Measurements from ENCODE around the gene GDE1.

GDE1 gene

DNA sequence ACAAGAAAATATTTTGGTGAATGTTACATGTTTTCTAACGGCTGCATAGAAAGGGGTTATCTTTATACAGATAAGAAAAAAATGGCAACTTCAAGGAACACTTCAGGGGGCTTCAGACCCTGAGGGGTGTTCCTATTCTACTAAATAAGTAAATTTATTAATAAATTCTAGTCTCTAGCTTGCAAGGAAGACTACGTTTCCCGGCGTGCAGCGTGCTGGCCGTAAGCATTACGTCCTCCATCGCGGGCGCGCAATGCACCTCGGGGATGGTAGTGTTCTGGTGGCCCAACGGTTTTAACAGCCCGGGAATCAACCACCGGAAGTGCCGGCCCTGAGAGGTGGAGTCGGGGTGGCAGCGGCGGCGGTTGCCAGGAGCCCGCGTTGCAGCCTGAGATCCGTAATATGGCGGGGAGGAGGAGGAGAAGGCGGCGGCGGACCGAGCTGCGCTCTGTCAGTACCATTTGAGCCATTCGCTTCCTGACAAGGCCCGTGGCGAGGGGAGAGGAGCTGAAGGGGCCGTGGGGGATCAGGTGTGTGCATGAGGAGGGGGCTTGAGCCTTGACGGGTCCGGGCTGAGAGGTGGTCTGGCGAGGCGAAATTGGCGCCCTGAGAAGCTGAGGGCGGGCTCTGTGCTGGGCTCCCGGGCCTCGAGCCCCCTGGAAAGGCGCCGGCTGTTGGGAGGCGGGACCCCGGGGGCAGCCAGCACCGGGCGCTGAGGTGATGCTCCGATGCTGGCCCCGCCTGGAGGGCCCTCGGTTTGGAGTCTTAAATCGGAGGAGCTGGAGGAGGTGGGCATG is 1.9 kb upstream of the GDE1 start, which contains the start of gene CCP110:
Gene CCP110, plus strand, starts transcription at position 384 of the 797 bp plus-strand sequence. CDS start 3,940 bp downstream, outside the sequence.
- H3K4me3 ChIP-seq (ENCODE audit: extremely low read depth, insufficient read depth, low read length, poor library complexity, severe bottlenecking) = peak within 1 kb of the TSS; percentile 92
- no peaks in the 10 kb centered on the region for H3K9me3 ChIP-seq (ENCODE audit: control insufficient read depth, low read length)
- H3K36me3 ChIP-seq (ENCODE audit: control insufficient read depth, insufficient read depth, low read length) = peaks cover 8% of the 10 kb centered on the region
- 0% methylated on average over 23 to 39 of the region's 51 CpGs for WGBS, 2 experiments (ENCODE audit: insufficient coverage in 2 of 2)
- peak within 1 kb of the TSS; percentile 33 for H3K27ac ChIP-seq (ENCODE audit: low read depth, low read length, severe bottlenecking)
- H3K4me1 ChIP-seq (ENCODE audit: control insufficient read depth, insufficient read depth, low read length, poor library complexity, severe bottlenecking) = peaks cover 10% of the 10 kb centered on the region

DNA sequence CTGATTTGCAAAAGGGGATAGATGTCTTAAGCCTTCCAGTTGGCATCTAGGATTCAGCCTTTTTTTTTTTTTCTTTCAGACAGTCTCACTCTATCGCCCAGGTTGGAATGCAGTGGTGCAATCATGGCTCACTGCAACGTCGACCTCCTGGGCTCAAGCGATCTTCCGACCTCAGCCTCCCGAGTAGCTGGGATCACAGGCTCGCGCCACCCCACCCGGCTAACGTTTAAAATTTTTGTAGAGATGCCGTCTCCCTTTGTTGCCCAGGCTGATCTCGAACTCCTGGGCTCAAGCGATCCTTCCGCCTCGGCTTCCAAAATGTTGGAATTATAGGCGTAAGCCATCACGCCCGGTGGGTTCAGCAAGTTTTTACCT is 1.3 kb upstream of the GDE1 start:
- 82 to 88% methylated on average over 13 to 16 of the region's 18 CpGs for WGBS, 2 experiments (ENCODE audit: insufficient coverage in 2 of 2)
- Histone ChIP-seq H3K27ac (ENCODE audit: low read depth, low read length, severe bottlenecking) (no peak overlapping the region), H3K4me1 (ENCODE audit: control insufficient read depth, insufficient read depth, low read length, poor library complexity, severe bottlenecking) (peaks cover 10% of the 10 kb centered on the region), H3K9me3 (ENCODE audit: control insufficient read depth, low read length) (no peaks in the 10 kb centered on the region), H3K4me3 (ENCODE audit: extremely low read depth, insufficient read depth, low read length, poor library complexity, severe bottlenecking) (no peak overlapping the region), H3K36me3 (ENCODE audit: control insufficient read depth, insufficient read depth, low read length) (peaks cover 9% of the 10 kb centered on the region)

GRCh38 chr16:19522760-19523159 is 862 bp upstream of the GDE1 start:
- Histone ChIP-seq H3K36me3 (ENCODE audit: control insufficient read depth, insufficient read depth, low read length) (peaks cover 9% of the 10 kb centered on the region), H3K4me1 (ENCODE audit: control insufficient read depth, insufficient read depth, low read length, poor library complexity, severe bottlenecking) (peaks cover 10% of the 10 kb centered on the region), H3K9me3 (ENCODE audit: control insufficient read depth, low read length) (no peaks in the 10 kb centered on the region), H3K27ac (ENCODE audit: low read depth, low read length, severe bottlenecking) (no peak overlapping the region), H3K4me3 (ENCODE audit: extremely low read depth, insufficient read depth, low read length, poor library complexity, severe bottlenecking) (no peak overlapping the region)
- WGBS, 2 experiments (ENCODE audit: insufficient coverage in 2 of 2) = 89% methylated on average over 1 of the region's 2 CpGs; no CpG with 5 or more reads in 1 of the 2 experiments

GRCh38 chr16:19522397-19522732 is 467 bp upstream of the GDE1 start:
- Histone ChIP-seq H3K36me3 (ENCODE audit: control insufficient read depth, insufficient read depth, low read length) (peaks cover 11% of the 10 kb centered on the region), H3K4me3 (ENCODE audit: extremely low read depth, insufficient read depth, low read length, poor library complexity, severe bottlenecking) (no peak overlapping the region), H3K27ac (ENCODE audit: low read depth, low read length, severe bottlenecking) (no peak overlapping the region), H3K9me3 (ENCODE audit: control insufficient read depth, low read length) (no peaks in the 10 kb centered on the region), H3K4me1 (ENCODE audit: control insufficient read depth, insufficient read depth, low read length, poor library complexity, severe bottlenecking) (peaks cover 10% of the 10 kb centered on the region)
- 44 to 53% methylated on average over 2 to 5 of the region's 5 CpGs for WGBS, 2 experiments (ENCODE audit: insufficient coverage in 2 of 2)

DNA sequence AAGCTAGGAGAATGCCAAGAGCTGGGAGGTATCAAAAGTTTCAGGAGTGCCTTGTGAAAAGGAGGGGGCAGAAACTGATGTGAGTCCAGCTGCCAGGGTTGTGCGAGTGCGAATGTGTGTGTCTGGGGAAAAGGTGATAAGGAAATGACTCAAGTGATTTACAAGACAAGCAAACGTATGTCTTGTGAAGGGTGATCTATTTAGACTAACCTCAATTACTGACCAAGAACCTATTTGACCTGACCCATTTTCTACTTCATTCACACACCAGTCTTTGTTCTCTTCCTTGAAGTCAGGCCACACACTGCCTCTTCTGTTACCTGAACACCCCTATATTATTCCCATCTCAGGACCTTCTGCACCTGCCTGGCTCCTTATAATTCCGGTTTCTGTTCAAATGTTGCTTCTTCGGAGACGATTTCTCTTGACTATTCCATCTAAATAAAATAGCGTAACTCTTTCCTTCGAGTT is 1.0 kb downstream of the GDE1 start:
- Histone ChIP-seq H3K4me3 (ENCODE audit: extremely low read depth, insufficient read depth, low read length, poor library complexity, severe bottlenecking) (peak overlapping the region; percentile 81), H3K9me3 (ENCODE audit: control insufficient read depth, low read length) (no peaks in the 10 kb centered on the region), H3K4me1 (ENCODE audit: control insufficient read depth, insufficient read depth, low read length, poor library complexity, severe bottlenecking) (peaks cover 15% of the 10 kb centered on the region), H3K27ac (ENCODE audit: low read depth, low read length, severe bottlenecking) (no peak overlapping the region), H3K36me3 (ENCODE audit: control insufficient read depth, insufficient read depth, low read length) (peaks cover 22% of the 10 kb centered on the region)
- 22 to 38% methylated on average over 5 of the region's 8 CpGs for WGBS, 2 experiments (ENCODE audit: insufficient coverage in 2 of 2)

DNA sequence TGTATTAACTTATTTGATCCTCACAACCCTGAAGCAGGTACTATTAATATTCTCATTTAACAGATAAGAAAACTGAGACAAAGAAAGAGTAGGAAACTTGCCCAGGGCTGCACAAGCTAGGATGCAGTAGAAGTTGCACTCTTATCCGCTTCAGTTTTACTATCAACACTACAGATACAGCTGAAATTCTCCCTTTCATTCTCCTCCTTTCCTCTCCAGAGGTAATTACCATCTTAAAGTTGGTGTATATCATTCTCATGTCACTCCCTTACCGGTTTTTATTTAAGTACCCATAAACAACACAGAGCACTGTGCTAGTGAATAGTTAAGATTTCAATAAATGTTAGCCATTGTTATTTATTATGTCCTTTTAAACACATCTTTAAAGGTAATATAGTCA is 3.5 kb downstream of the GDE1 start:
- Histone ChIP-seq H3K4me3 (ENCODE audit: extremely low read depth, insufficient read depth, low read length, poor library complexity, severe bottlenecking) (no peak overlapping the region), H3K27ac (ENCODE audit: low read depth, low read length, severe bottlenecking) (no peak overlapping the region), H3K4me1 (ENCODE audit: control insufficient read depth, insufficient read depth, low read length, poor library complexity, severe bottlenecking) (peaks cover 10% of the 10 kb centered on the region), H3K9me3 (ENCODE audit: control insufficient read depth, low read length) (no peaks in the 10 kb centered on the region), H3K36me3 (ENCODE audit: control insufficient read depth, insufficient read depth, low read length) (peaks cover 41% of the 10 kb centered on the region)
- WGBS, 2 experiments (ENCODE audit: insufficient coverage in 2 of 2) = 100% methylated on average over 1 of the region's 2 CpGs

DNA sequence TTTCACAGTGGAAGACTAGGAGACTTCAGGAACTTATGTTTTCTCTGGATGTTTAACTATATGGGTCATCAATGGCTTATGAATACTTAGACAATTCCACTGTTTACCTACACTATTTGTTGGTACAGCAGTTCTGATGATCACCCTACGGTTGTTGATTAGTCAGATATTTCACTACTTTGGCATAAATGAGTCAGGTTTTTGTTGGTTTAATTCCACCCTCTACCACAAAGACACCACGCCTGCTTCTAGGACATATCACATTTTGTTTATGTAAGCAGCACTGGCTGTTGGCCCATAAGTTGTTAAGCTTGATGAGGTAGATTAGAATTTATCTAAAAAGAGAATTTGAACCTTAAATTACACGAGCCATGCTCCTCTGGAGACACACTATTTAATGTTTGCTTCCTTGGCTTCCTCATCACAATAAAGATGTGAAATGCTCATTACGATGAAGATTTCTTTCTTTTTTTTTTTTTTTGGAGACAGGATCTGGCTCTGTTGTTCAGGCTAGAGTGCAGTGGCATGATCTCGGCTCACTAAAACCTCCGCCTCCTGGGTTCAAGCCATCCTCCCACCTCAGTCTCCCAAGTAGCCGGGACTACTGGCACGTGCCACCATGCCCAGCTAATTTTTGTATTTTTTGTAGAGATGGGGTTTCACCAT is 4.3 kb downstream of the GDE1 start:
- Histone ChIP-seq H3K27ac (ENCODE audit: low read depth, low read length, severe bottlenecking) (no peak overlapping the region), H3K4me3 (ENCODE audit: extremely low read depth, insufficient read depth, low read length, poor library complexity, severe bottlenecking) (no peak overlapping the region), H3K36me3 (ENCODE audit: control insufficient read depth, insufficient read depth, low read length) (peaks cover 46% of the 10 kb centered on the region), H3K4me1 (ENCODE audit: control insufficient read depth, insufficient read depth, low read length, poor library complexity, severe bottlenecking) (peaks cover 10% of the 10 kb centered on the region), H3K9me3 (ENCODE audit: control insufficient read depth, low read length) (no peaks in the 10 kb centered on the region)
- 100% methylated on average over 2 of the region's 8 CpGs; no CpG with 5 or more reads in 1 of the 2 experiments for WGBS, 2 experiments (ENCODE audit: insufficient coverage in 2 of 2)

DNA sequence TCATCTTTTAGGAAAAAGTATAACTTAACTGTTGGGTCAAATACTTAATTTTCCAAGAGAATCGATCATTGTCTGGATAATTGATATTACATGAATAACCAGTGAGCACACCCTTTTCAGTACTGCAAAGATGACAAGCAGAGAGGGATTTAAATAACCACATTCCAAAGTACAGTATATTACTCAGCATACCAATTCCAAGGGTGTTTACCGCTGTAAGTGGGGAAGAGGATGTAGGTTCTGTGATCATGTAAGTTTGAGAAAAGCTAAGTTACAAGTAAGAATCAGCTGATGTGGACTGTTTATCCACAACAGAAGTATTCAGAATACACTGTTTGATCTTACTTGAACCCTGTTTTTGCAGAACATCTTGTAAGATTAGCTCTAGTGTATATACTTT is 6.1 kb downstream of the GDE1 start:
- H3K27ac ChIP-seq (ENCODE audit: low read depth, low read length, severe bottlenecking) = no peak overlapping the region
- no peaks in the 10 kb centered on the region for H3K9me3 ChIP-seq (ENCODE audit: control insufficient read depth, low read length)
- no CpG with 5 or more reads among the region's 2 CpGs for WGBS, 2 experiments (ENCODE audit: insufficient coverage in 2 of 2)
- H3K4me1 ChIP-seq (ENCODE audit: control insufficient read depth, insufficient read depth, low read length, poor library complexity, severe bottlenecking) = peaks cover 10% of the 10 kb centered on the region
- no peak overlapping the region for H3K4me3 ChIP-seq (ENCODE audit: extremely low read depth, insufficient read depth, low read length, poor library complexity, severe bottlenecking)
- H3K36me3 ChIP-seq (ENCODE audit: control insufficient read depth, insufficient read depth, low read length) = peaks cover 60% of the 10 kb centered on the region

DNA sequence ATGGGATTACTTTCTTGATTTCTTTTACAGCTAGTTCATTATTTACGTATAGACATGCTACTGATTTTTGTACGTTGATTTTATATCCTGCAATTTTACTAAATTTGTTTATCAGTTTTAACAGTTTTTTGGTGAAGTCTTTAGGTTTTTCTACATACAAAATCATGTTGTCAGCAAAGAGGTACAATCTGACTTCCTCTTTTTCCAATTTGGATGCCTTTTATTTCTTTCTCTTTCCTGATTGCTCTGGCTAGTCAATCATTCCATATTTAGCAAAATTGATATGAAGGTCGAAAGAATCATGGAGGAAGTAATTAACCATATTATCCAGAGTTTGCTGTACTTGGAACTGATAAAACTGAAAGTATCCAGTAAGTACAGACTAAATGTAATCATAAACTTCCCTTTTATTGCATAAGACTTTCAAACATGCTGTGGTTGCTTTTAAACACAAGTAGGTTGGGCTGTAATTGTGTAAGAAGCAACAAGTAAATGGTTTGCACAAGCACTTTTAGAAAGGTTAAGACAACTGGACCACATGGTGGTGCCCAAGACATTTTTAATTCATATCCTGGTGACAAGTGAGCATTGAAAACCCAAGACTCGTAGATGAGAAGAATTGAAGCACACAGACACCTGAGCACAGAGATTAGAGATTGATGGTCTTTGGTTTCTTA is 8.4 kb downstream of the GDE1 start:
- Histone ChIP-seq H3K4me3 (ENCODE audit: extremely low read depth, insufficient read depth, low read length, poor library complexity, severe bottlenecking) (no peak overlapping the region), H3K36me3 (ENCODE audit: control insufficient read depth, insufficient read depth, low read length) (peaks cover 64% of the 10 kb centered on the region), H3K27ac (ENCODE audit: low read depth, low read length, severe bottlenecking) (no peak overlapping the region), H3K4me1 (ENCODE audit: control insufficient read depth, insufficient read depth, low read length, poor library complexity, severe bottlenecking) (peaks cover 5% of the 10 kb centered on the region), H3K9me3 (ENCODE audit: control insufficient read depth, low read length) (no peaks in the 10 kb centered on the region)
- WGBS, 2 experiments (ENCODE audit: insufficient coverage in 2 of 2) = 88 to 100% methylated on average over 1 of the region's 4 CpGs

- H3K4me1 ChIP-seq (ENCODE audit: control insufficient read depth, insufficient read depth, low read length, poor library complexity, severe bottlenecking) = peaks cover 5% of the 10 kb centered on the region
- peaks cover 70% of the 10 kb centered on the region for H3K36me3 ChIP-seq (ENCODE audit: control insufficient read depth, insufficient read depth, low read length)
- H3K4me3 ChIP-seq (ENCODE audit: extremely low read depth, insufficient read depth, low read length, poor library complexity, severe bottlenecking) = no peak overlapping the region
- H3K27ac ChIP-seq (ENCODE audit: low read depth, low read length, severe bottlenecking) = no peak overlapping the region
- H3K9me3 ChIP-seq (ENCODE audit: control insufficient read depth, low read length) = no peaks in the 10 kb centered on the region
Measured at GRCh38 chr16:19512297-19512696, 9.6 kb downstream of the GDE1 start.

Data from mesodermal cell (in vitro differentiated cells).